ENCODE measurements around the gene CHST12.

CHST12 gene

GRCh38 chr7:2357571-2357970 lies 45.8 kb upstream of the CHST12 start:
- no peak for DNase-seq (ENCODE audit: low read depth)
- no peak overlapping the region for H3K4me3 ChIP-seq (ENCODE audit: low read length)
- TF ChIP-seq CTCF (IDR thresholded peaks at IDR 0.05; ENCODE audit: insufficient read depth, low read depth, low read length, missing control alignments), result no peak

- H3K4me3 ChIP-seq (ENCODE audit: low read length), result no peak overlapping the region
- DNase-seq (ENCODE audit: low read depth), result no peak
- TF ChIP-seq CTCF (IDR thresholded peaks at IDR 0.05; ENCODE audit: insufficient read depth, low read depth, low read length, missing control alignments), result no peak
These were observed 44.4 kb upstream of the CHST12 start for GRCh38 chr7:2358968-2359527.

GRCh38 chr7:2359610-2360009 lies 43.8 kb upstream of the CHST12 start:
- no peak for TF ChIP-seq CTCF (IDR thresholded peaks at IDR 0.05; ENCODE audit: insufficient read depth, low read depth, low read length, missing control alignments)
- H3K4me3 ChIP-seq (ENCODE audit: low read length), result no peak overlapping the region
- DNase-seq (ENCODE audit: low read depth), result no peak

GRCh38 chr7:2360796-2361195 lies 42.6 kb upstream of the CHST12 start:
- TF ChIP-seq CTCF (IDR thresholded peaks at IDR 0.05; ENCODE audit: insufficient read depth, low read depth, low read length, missing control alignments), result no peak
- peak; percentile 81 for DNase-seq (ENCODE audit: low read depth)
- H3K4me3 ChIP-seq (ENCODE audit: low read length), result no peak overlapping the region

- no peak overlapping the region for H3K4me3 ChIP-seq (ENCODE audit: low read length)
- DNase-seq (ENCODE audit: low read depth), result no peak
- no peak for TF ChIP-seq CTCF (IDR thresholded peaks at IDR 0.05; ENCODE audit: insufficient read depth, low read depth, low read length, missing control alignments)
These were observed 40.9 kb upstream of the CHST12 start for GRCh38 chr7:2362385-2363088.

GRCh38 chr7:2369139-2369538 lies 34.3 kb upstream of the CHST12 start:
- no peak overlapping the region for H3K4me3 ChIP-seq (ENCODE audit: low read length)
- TF ChIP-seq CTCF (IDR thresholded peaks at IDR 0.05; ENCODE audit: insufficient read depth, low read depth, low read length, missing control alignments), result no peak
- DNase-seq (ENCODE audit: low read depth), result no peak

GRCh38 chr7:2371329-2371728 lies 32.1 kb upstream of the CHST12 start:
- no peak for TF ChIP-seq CTCF (IDR thresholded peaks at IDR 0.05; ENCODE audit: insufficient read depth, low read depth, low read length, missing control alignments)
- DNase-seq (ENCODE audit: low read depth), result no peak
- no peak overlapping the region for H3K4me3 ChIP-seq (ENCODE audit: low read length)

All from epithelial cell of esophagus (primary cell).